ENCODE results near the gene SASH1.
"Not testable (repeated sequence)": the region's sequence is repeated elsewhere in the genome, so short reads cannot be mapped to it uniquely, and the experiment has no call there.

The SASH1 gene

GRCh38 chr6:148345578-148345977 lies 2.9 kb downstream of the SASH1 start:
- Histone ChIP-seq H3K27ac (ENCODE audit: insufficient read depth, low read length, poor library complexity, severe bottlenecking) (no peak overlapping the region), H3K4me3 (ENCODE audit: insufficient read depth, low read depth, low read length, poor library complexity, severe bottlenecking) (no peak overlapping the region), H3K9me3 (ENCODE audit: control insufficient read depth, low read length) (no peaks in the 10 kb centered on the region), H3K36me3 (ENCODE audit: control insufficient read depth, insufficient read depth, low read length) (no peaks in the 10 kb centered on the region), H3K4me1 (ENCODE audit: control insufficient read depth, insufficient read depth, low read length, poor library complexity, severe bottlenecking) (peaks cover 4% of the 10 kb centered on the region), H3K27me3 (replicated peaks; ENCODE audit: control insufficient read depth, insufficient read depth, low read length, poor library complexity, severe bottlenecking) (no peaks in the 10 kb centered on the region)
- DNase-seq: no peak

- no peaks in the 10 kb centered on the region for H3K36me3 ChIP-seq (ENCODE audit: control insufficient read depth, insufficient read depth, low read length)
- no peak overlapping the region for H3K4me3 ChIP-seq (ENCODE audit: insufficient read depth, low read depth, low read length, poor library complexity, severe bottlenecking)
- peaks cover 4% of the 10 kb centered on the region for H3K4me1 ChIP-seq (ENCODE audit: control insufficient read depth, insufficient read depth, low read length, poor library complexity, severe bottlenecking)
- DNase-seq: no peak
- H3K9me3 ChIP-seq (ENCODE audit: control insufficient read depth, low read length): no peaks in the 10 kb centered on the region
- no peaks in the 10 kb centered on the region for H3K27me3 ChIP-seq (replicated peaks; ENCODE audit: control insufficient read depth, insufficient read depth, low read length, poor library complexity, severe bottlenecking)
- no peak overlapping the region for H3K27ac ChIP-seq (ENCODE audit: insufficient read depth, low read length, poor library complexity, severe bottlenecking)
Observed at GRCh38 chr6:148346681-148347440, 4.2 kb downstream of the SASH1 start.

GRCh38 chr6:148347441-148348054 lies 4.9 kb downstream of the SASH1 start:
- Histone ChIP-seq H3K36me3 (ENCODE audit: control insufficient read depth, insufficient read depth, low read length) (no peaks in the 10 kb centered on the region), H3K9me3 (ENCODE audit: control insufficient read depth, low read length) (no peaks in the 10 kb centered on the region), H3K27ac (ENCODE audit: insufficient read depth, low read length, poor library complexity, severe bottlenecking) (no peak overlapping the region), H3K4me3 (ENCODE audit: insufficient read depth, low read depth, low read length, poor library complexity, severe bottlenecking) (no peak overlapping the region), H3K4me1 (ENCODE audit: control insufficient read depth, insufficient read depth, low read length, poor library complexity, severe bottlenecking) (no peaks in the 10 kb centered on the region), H3K27me3 (replicated peaks; ENCODE audit: control insufficient read depth, insufficient read depth, low read length, poor library complexity, severe bottlenecking) (no peaks in the 10 kb centered on the region)
- no peak for DNase-seq

GRCh38 chr6:148348335-148348734 lies 5.7 kb downstream of the SASH1 start:
- Histone ChIP-seq H3K27ac (ENCODE audit: insufficient read depth, low read length, poor library complexity, severe bottlenecking) (no peak overlapping the region), H3K9me3 (ENCODE audit: control insufficient read depth, low read length) (no peaks in the 10 kb centered on the region), H3K4me3 (ENCODE audit: insufficient read depth, low read depth, low read length, poor library complexity, severe bottlenecking) (no peak overlapping the region), H3K4me1 (ENCODE audit: control insufficient read depth, insufficient read depth, low read length, poor library complexity, severe bottlenecking) (no peaks in the 10 kb centered on the region), H3K27me3 (replicated peaks; ENCODE audit: control insufficient read depth, insufficient read depth, low read length, poor library complexity, severe bottlenecking) (no peaks in the 10 kb centered on the region), H3K36me3 (ENCODE audit: control insufficient read depth, insufficient read depth, low read length) (no peaks in the 10 kb centered on the region)
- DNase-seq: no peak

GRCh38 chr6:148348778-148349177 lies 6.1 kb downstream of the SASH1 start:
- DNase-seq: no peak
- Histone ChIP-seq H3K27me3 (replicated peaks; ENCODE audit: control insufficient read depth, insufficient read depth, low read length, poor library complexity, severe bottlenecking) (no peaks in the 10 kb centered on the region), H3K9me3 (ENCODE audit: control insufficient read depth, low read length) (no peaks in the 10 kb centered on the region), H3K4me1 (ENCODE audit: control insufficient read depth, insufficient read depth, low read length, poor library complexity, severe bottlenecking) (no peaks in the 10 kb centered on the region), H3K4me3 (ENCODE audit: insufficient read depth, low read depth, low read length, poor library complexity, severe bottlenecking) (no peak overlapping the region), H3K36me3 (ENCODE audit: control insufficient read depth, insufficient read depth, low read length) (no peaks in the 10 kb centered on the region), H3K27ac (ENCODE audit: insufficient read depth, low read length, poor library complexity, severe bottlenecking) (no peak overlapping the region)

GRCh38 chr6:148349466-148349865 lies 6.8 kb downstream of the SASH1 start:
- no peak for DNase-seq
- Histone ChIP-seq H3K27ac (ENCODE audit: insufficient read depth, low read length, poor library complexity, severe bottlenecking) (no peak overlapping the region), H3K36me3 (ENCODE audit: control insufficient read depth, insufficient read depth, low read length) (no peaks in the 10 kb centered on the region), H3K9me3 (ENCODE audit: control insufficient read depth, low read length) (no peaks in the 10 kb centered on the region), H3K4me1 (ENCODE audit: control insufficient read depth, insufficient read depth, low read length, poor library complexity, severe bottlenecking) (no peaks in the 10 kb centered on the region), H3K4me3 (ENCODE audit: insufficient read depth, low read depth, low read length, poor library complexity, severe bottlenecking) (no peak overlapping the region), H3K27me3 (replicated peaks; ENCODE audit: control insufficient read depth, insufficient read depth, low read length, poor library complexity, severe bottlenecking) (no peaks in the 10 kb centered on the region)

- no peaks in the 10 kb centered on the region for H3K27me3 ChIP-seq (replicated peaks; ENCODE audit: control insufficient read depth, insufficient read depth, low read length, poor library complexity, severe bottlenecking)
- DNase-seq: no peak
- no peaks in the 10 kb centered on the region for H3K36me3 ChIP-seq (ENCODE audit: control insufficient read depth, insufficient read depth, low read length)
- H3K4me1 ChIP-seq (ENCODE audit: control insufficient read depth, insufficient read depth, low read length, poor library complexity, severe bottlenecking): no peaks in the 10 kb centered on the region
- no peaks in the 10 kb centered on the region for H3K9me3 ChIP-seq (ENCODE audit: control insufficient read depth, low read length)
- no peak overlapping the region for H3K4me3 ChIP-seq (ENCODE audit: insufficient read depth, low read depth, low read length, poor library complexity, severe bottlenecking)
- H3K27ac ChIP-seq (ENCODE audit: insufficient read depth, low read length, poor library complexity, severe bottlenecking): no peak overlapping the region
Observed at GRCh38 chr6:148351309-148351708, 8.7 kb downstream of the SASH1 start.

GRCh38 chr6:148352421-148352820 lies 9.8 kb downstream of the SASH1 start:
- not testable (repeated sequence) for H3K27me3 ChIP-seq (replicated peaks; ENCODE audit: control insufficient read depth, insufficient read depth, low read length, poor library complexity, severe bottlenecking); H3K27ac ChIP-seq (ENCODE audit: insufficient read depth, low read length, poor library complexity, severe bottlenecking); H3K36me3 ChIP-seq (ENCODE audit: control insufficient read depth, insufficient read depth, low read length); H3K9me3 ChIP-seq (ENCODE audit: control insufficient read depth, low read length); H3K4me3 ChIP-seq (ENCODE audit: insufficient read depth, low read depth, low read length, poor library complexity, severe bottlenecking); H3K4me1 ChIP-seq (ENCODE audit: control insufficient read depth, insufficient read depth, low read length, poor library complexity, severe bottlenecking); DNase-seq

GRCh38 chr6:148358196-148358785 lies 15.7 kb downstream of the SASH1 start:
- no peak for DNase-seq
- H3K27me3 ChIP-seq (replicated peaks; ENCODE audit: control insufficient read depth, insufficient read depth, low read length, poor library complexity, severe bottlenecking): no peaks in the 10 kb centered on the region

GRCh38 chr6:148359228-148359627 lies 16.6 kb downstream of the SASH1 start:
- Histone ChIP-seq H3K4me3 (ENCODE audit: insufficient read depth, low read depth, low read length, poor library complexity, severe bottlenecking) (no peak overlapping the region), H3K4me1 (ENCODE audit: control insufficient read depth, insufficient read depth, low read length, poor library complexity, severe bottlenecking) (no peaks in the 10 kb centered on the region), H3K9me3 (ENCODE audit: control insufficient read depth, low read length) (no peaks in the 10 kb centered on the region), H3K27ac (ENCODE audit: insufficient read depth, low read length, poor library complexity, severe bottlenecking) (no peak overlapping the region), H3K27me3 (replicated peaks; ENCODE audit: control insufficient read depth, insufficient read depth, low read length, poor library complexity, severe bottlenecking) (no peaks in the 10 kb centered on the region), H3K36me3 (ENCODE audit: control insufficient read depth, insufficient read depth, low read length) (no peaks in the 10 kb centered on the region)
- no peak for DNase-seq

More at GRCh38 chr6:148358196-148358785, 15.7 kb downstream of the SASH1 start:
- Histone ChIP-seq H3K4me3 (ENCODE audit: insufficient read depth, low read depth, low read length, poor library complexity, severe bottlenecking) (no peak overlapping the region), H3K27ac (ENCODE audit: insufficient read depth, low read length, poor library complexity, severe bottlenecking) (no peak overlapping the region), H3K36me3 (ENCODE audit: control insufficient read depth, insufficient read depth, low read length) (no peaks in the 10 kb centered on the region), H3K9me3 (ENCODE audit: control insufficient read depth, low read length) (no peaks in the 10 kb centered on the region), H3K4me1 (ENCODE audit: control insufficient read depth, insufficient read depth, low read length, poor library complexity, severe bottlenecking) (no peaks in the 10 kb centered on the region)
